Activated naive CD4-positive, alpha-beta T cell treated with anti-CD3 and anti-CD28 coated beads, Interleukin-2, amount 50 U/mL, for 72 hours (primary cell): Measurements from ENCODE around the gene CAMTA1. TPM values are rescaled to one million over a fixed set of nuclear protein-coding genes. Genes with fewer than 3 reads are reported as not detected.

Experiments used
- ATAC-seq, 2 donors: fragments of 150-1000 bp; cut with Tn5 transposase; 2 replicates each; pipeline ENCODE4 v1.10.0; 2021; ENCODE audit warnings: mild to moderate bottlenecking in 2 of 2, moderate library complexity in 2 of 2
- DNase-seq, 2 donors: peaks; one replicate each; pipeline ENCODE4 v3.0.0; 2021 to 2022; ENCODE audit warnings: low spot score in 2 of 2
- H3K27ac Mint-ChIP-seq, 2 donors: one replicate each; pipeline ENCODE4 v1.8.0; 2022; ENCODE audit warnings: mild to moderate bottlenecking in 2 of 2, mixed read lengths in 2 of 2
- H3K36me3 Mint-ChIP-seq, 2 donors: one replicate each; pipeline ENCODE4 v1.8.0; 2022; ENCODE audit warnings: mixed read lengths in 2 of 2
- H3K9me3 Mint-ChIP-seq, 2 donors: one replicate each; pipeline ENCODE4 v1.8.0; 2022; ENCODE audit warnings: mixed read lengths in 2 of 2
- total RNA-seq, 2 donors: library from RNA; stranded (reverse); gene quantifications; one replicate each; pipeline ENCODE4 v1.2.3, GENCODE V29; 2022

CAMTA1 gene
- total RNA-seq, 2 donors from 2014 or later: 50.4 to 76.4 TPM

GRCh38 chr1:7508052-7508933 is 723.0 kb downstream of the CAMTA1 start:
- DNase-seq (no peak), ATAC-seq (no peak)
- Mint-ChIP-seq H3K27ac (no peak overlapping the region), H3K9me3 (no peaks in the 10 kb centered on the region), H3K36me3 (no peaks in the 10 kb centered on the region)

DNA sequence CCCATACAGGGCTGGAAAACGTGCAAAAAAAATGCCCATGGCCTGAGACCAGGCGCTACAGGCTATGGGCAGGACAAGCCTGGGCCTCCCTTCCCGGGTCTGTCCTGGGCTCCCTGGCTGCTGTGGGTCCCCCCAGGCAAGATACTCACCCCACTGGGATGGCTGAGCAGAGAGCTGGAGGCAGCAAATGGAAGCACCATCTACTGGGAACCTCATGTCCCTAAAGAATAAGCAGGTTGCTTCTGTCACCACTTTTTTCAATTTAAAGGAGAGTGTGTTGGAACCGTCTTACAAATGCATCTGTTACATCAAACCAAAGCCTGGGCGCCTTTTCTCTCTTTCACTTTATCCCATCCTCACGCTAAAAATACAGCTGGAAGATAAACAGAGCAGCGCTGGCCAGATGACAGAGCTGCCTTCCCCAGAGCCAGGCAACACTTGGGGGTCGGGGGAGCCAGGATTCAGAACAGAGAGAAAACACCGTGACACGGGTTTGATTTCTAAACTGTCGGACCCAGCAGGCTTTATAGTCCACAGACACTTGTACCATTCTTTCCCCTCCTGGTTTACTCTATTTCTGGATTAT is 723.8 kb downstream of the CAMTA1 start:
- Mint-ChIP-seq H3K27ac (no peak overlapping the region), H3K36me3 (no peaks in the 10 kb centered on the region), H3K9me3 (no peaks in the 10 kb centered on the region)
- DNase-seq (no peak), ATAC-seq (no peak)

GRCh38 chr1:7509598-7509997 is 724.3 kb downstream of the CAMTA1 start:
- H3K27ac Mint-ChIP-seq: no peak overlapping the region
- no peaks in the 10 kb centered on the region for H3K36me3 Mint-ChIP-seq
- ATAC-seq: no peak
- DNase-seq: no peak
- no peaks in the 10 kb centered on the region for H3K9me3 Mint-ChIP-seq

DNA sequence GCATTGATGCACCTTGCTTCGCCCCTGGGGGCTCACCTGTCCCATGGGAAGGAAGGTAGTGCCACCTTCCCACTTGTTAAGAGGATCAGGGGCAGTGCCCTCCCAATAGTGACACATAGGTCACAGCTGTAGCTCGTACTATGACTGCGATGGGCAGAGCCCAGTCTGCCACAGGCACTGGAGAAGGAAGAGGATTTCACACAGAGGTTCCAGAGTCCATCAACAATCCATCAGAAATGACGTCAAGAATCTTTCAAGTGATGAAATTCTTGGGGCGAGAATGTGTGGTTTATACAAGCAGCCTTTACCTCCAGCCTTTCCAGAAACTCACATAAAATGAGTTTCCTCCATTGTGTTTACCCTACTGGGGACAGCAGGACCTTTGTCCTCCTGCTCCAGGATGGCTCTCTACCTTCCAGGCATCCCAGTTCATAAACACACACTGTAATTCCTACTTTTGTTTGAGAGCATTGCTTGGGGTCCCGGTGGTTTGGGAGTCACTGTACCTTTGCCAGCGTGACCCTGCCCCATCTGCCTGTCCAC is 725.2 kb downstream of the CAMTA1 start:
- ATAC-seq (no peak), DNase-seq (no peak)
- no peaks in the 10 kb centered on the region for H3K9me3 Mint-ChIP-seq
- H3K36me3 Mint-ChIP-seq: no peaks in the 10 kb centered on the region
- H3K27ac Mint-ChIP-seq: no peak overlapping the region

DNA sequence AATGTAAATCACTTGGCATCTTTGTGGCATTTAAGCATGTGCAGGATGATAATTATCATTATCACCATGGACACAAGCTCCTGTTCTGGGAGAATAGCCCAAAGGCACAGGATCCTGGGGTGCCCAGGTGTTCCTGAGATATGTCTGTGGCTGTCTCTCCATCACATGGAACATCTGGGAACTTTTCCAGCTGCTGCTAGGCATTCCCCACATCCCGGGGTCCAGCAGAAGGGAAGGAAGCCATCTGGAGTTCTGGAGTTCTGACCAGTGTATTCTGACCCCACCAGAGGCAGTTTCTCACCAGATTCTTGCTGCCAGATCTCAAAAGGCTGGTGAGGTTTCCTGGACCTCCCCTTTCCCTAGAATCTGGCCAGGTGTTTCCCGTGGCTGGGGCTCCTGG is 726.1 kb downstream of the CAMTA1 start:
- ATAC-seq (no peak), DNase-seq (no peak)
- no peaks in the 10 kb centered on the region for H3K9me3 Mint-ChIP-seq
- H3K36me3 Mint-ChIP-seq: no peaks in the 10 kb centered on the region
- H3K27ac Mint-ChIP-seq: no peak overlapping the region

DNA sequence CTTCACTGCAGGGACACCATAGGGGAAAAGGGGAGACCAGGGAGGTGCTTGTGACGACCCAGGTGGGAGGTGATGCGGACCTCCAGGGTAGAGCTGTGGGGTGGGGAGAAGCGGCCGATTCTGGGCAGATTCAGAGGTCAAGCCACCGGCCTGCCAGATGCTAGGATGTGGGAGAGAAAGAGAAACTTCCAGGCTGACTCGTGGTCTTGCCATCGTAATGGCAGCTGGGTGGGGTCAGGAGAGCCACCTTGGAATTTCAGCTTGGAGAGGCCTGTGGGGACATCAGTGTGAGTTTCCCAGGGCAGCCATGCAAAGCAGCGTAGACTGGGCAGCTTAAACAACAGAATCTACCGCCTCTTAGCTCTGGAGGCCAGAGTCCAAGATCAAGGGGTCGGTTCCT is 727.8 kb downstream of the CAMTA1 start:
- ATAC-seq: no peak
- no peaks in the 10 kb centered on the region for H3K9me3 Mint-ChIP-seq
- no peaks in the 10 kb centered on the region for H3K36me3 Mint-ChIP-seq
- no peak overlapping the region for H3K27ac Mint-ChIP-seq
- no peak for DNase-seq

- DNase-seq: no peak
- ATAC-seq: no peak
- Mint-ChIP-seq H3K36me3 (no peaks in the 10 kb centered on the region), H3K27ac (no peak overlapping the region), H3K9me3 (no peaks in the 10 kb centered on the region)
Observed at GRCh38 chr1:7515175-7515574, 729.9 kb downstream of the CAMTA1 start.

DNA sequence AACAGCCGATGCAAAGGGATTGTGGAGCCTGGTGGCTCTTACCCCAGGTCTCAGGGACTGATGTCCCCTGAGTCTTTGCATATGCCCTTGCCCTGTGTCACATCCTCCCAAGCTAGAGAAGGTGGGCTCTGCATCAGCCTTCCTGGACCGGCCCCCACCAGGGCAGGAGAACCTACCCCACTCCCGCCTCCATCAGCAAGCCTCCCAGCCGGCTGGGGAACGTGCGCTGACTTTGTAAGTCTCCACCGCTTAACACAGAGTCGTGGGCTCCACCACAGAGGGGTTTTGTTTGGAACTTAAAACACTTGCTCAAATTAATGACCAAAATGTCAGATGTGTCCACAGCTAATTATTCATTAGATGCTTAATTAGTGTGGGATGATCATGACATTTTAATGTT is 730.6 kb downstream of the CAMTA1 start:
- DNase-seq (no peak), ATAC-seq (no peak)
- no peaks in the 10 kb centered on the region for H3K9me3 Mint-ChIP-seq
- no peaks in the 10 kb centered on the region for H3K36me3 Mint-ChIP-seq
- no peak overlapping the region for H3K27ac Mint-ChIP-seq

DNA sequence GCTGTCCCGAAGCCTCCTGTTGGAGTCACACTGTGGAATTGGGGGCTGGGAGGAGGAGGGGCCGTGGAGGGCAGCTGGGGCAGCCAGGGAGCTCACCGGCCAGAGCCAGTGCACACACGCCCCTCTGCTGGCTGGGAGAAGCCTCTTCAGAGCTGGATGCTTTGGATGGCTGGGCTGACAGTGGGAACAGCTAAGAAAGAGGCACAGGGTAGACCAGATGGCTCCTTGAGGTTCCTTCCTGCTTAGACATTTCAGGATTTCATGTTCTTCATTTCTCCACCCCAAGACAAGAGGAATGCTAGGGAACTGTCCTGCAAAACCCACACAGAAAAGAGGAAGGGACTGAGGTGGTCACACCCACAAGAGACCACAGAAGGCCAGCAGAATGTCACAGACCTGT is 731.1 kb downstream of the CAMTA1 start:
- no peak for ATAC-seq
- DNase-seq: no peak
- no peaks in the 10 kb centered on the region for H3K36me3 Mint-ChIP-seq
- H3K9me3 Mint-ChIP-seq: no peaks in the 10 kb centered on the region
- H3K27ac Mint-ChIP-seq: no peak overlapping the region

- Mint-ChIP-seq H3K9me3 (no peaks in the 10 kb centered on the region), H3K36me3 (no peaks in the 10 kb centered on the region), H3K27ac (no peak overlapping the region)
- ATAC-seq (no peak), DNase-seq (no peak)
Observed at GRCh38 chr1:7516929-7517328, 731.7 kb downstream of the CAMTA1 start.

GRCh38 chr1:7517611-7518330 is 732.5 kb downstream of the CAMTA1 start:
- Mint-ChIP-seq H3K36me3 (no peaks in the 10 kb centered on the region), H3K9me3 (no peaks in the 10 kb centered on the region), H3K27ac (no peak overlapping the region)
- DNase-seq (no peak), ATAC-seq (no peak)

- ATAC-seq: no peak
- DNase-seq: no peak
- H3K9me3 Mint-ChIP-seq: no peaks in the 10 kb centered on the region
- H3K27ac Mint-ChIP-seq: no peak overlapping the region
- H3K36me3 Mint-ChIP-seq: no peaks in the 10 kb centered on the region
Observed at GRCh38 chr1:7518411-7518810, 733.2 kb downstream of the CAMTA1 start.

- Mint-ChIP-seq H3K27ac (no peak overlapping the region), H3K9me3 (no peaks in the 10 kb centered on the region), H3K36me3 (no peaks in the 10 kb centered on the region)
- ATAC-seq (peak in 1 of 2 donors; percentile 68), DNase-seq (no peak)
Observed at GRCh38 chr1:7519181-7519860, 734.1 kb downstream of the CAMTA1 start.

GRCh38 chr1:7519861-7520395 is 734.7 kb downstream of the CAMTA1 start:
- Mint-ChIP-seq H3K36me3 (no peaks in the 10 kb centered on the region), H3K9me3 (no peaks in the 10 kb centered on the region), H3K27ac (no peak overlapping the region)
- DNase-seq: no peak
- ATAC-seq: peak in 1 of 2 donors; percentile 62

DNA sequence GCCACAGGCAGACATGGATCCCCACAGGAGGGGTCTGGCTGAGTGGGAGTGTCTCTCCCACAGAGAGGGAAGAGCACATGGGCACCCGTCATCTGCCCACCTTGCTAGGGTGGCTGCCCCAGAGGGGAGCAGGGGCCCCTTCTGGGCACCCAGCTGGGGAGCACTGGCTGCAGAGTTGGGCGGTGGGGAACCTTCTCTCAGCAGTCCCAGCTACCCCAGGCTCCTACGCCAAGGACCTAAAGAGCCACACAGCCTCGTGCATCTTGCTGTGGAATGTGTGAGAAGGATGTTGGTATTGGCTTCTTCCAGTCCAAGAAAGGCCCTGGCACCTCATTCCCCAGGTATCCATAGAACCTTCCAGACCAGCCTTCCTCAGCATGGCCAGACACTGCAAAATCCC is 735.2 kb downstream of the CAMTA1 start:
- H3K27ac Mint-ChIP-seq: peak overlapping the region in 1 of 2 donors; percentile 15
- no peaks in the 10 kb centered on the region for H3K36me3 Mint-ChIP-seq
- ATAC-seq (no peak), DNase-seq (no peak)
- H3K9me3 Mint-ChIP-seq: no peaks in the 10 kb centered on the region
